HG03571 (cell line): ENCODE data around the gene MEGF11.

ENCODE experiments used
- ATAC-seq: cut with Tn5 transposase; IDR thresholded peaks from one replicate; pipeline ENCODE4 v1.9.1; 2021; ENCODE audit not compliant: unreplicated experiment

The MEGF11 gene

DNA sequence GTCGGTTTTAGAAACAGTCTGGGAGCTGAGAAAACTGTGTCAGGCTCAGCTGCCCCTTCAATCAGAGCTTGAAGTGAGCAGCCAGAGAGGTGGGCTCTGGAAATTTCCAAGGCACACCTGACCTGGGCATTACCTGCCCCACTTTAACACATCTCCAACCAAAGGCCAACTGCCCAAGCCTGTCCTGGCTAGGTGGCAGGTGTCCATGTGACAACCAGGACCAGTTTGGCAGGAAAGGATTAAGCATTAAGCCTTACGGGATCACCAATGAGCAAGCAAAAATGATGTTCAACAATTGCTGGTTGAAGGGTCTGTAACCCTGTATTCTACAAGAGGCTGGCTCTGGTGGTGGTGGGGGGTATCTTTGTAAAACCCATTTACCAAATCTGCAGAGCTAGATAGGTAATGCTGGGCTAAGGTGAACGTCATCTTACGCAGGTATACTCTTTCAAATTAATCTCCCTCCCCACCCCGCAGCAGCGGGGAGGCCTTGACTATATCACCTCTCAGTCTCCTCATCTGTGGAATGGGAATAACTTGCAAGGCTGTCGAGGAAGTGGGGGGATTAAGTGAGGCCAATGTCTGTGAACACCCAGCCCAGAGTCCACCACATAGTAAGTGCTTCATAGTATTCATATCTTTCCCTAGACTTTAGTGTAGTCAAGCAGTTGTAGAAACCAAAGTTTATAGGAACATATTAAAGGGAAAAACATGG is 183.2 kb downstream of the MEGF11 start:
- ATAC-seq: no peak

DNA sequence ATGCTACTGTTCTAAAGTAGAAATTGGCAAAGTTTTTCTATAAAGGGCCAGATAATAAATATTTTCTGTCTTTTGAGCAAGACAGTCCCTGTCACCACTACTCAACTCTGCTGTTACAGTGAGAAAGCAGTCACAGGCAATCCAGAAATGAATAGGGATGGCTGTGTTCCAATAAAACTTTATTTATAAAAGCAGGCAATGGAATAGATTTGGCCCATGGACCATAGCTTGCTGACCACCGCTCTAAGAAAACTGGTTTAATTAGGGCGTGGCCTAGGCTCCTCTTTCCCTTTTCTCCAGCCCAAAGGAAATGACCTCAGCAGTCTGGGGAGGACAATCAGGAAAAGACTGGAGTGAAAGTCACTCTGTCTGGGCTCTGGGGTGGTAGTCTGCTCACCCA is 183.8 kb downstream of the MEGF11 start:
- no peak for ATAC-seq

- ATAC-seq: no peak
Observed at GRCh38 chr15:66068801-66069200, 184.7 kb downstream of the MEGF11 start.

DNA sequence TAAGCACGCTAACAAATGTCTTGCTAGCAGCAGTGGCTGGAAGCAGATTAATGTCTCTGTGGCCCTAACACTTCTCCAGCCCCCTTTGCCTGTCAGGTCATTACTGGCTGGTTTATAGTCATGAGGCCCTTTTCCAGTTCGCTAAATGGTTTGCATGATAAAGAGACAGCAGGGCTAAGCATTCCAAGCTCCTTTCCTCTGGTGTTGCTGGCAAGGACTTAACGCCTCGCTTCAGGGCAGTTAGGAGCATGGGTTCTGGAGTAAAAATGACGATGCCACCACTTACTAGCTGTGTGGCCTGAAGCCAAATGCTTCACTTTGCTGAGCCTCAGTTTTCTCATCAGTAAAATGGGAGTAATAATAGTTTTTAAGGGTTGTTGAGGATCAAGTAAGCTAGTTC is 185.9 kb downstream of the MEGF11 start:
- no peak for ATAC-seq

DNA sequence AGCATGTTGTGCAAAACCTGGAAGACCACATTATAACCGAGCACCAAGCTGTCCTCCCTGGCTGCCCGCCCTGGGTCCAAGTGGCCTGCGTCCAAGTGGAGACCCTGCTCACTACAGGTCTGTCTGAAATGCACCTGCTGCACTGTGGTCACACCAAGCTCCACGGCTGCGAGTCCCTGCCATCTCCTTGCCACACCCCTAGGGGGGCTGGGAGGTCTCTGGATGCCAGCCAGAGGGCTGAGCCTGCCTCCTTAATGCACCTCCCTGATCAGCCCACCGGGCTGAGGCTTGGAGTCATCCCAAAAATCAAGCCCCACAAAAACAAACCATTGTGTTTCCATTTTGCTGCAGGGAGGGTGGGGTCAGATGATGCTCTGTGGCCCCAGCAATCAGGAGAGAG is 187.1 kb downstream of the MEGF11 start:
- no peak for ATAC-seq

DNA sequence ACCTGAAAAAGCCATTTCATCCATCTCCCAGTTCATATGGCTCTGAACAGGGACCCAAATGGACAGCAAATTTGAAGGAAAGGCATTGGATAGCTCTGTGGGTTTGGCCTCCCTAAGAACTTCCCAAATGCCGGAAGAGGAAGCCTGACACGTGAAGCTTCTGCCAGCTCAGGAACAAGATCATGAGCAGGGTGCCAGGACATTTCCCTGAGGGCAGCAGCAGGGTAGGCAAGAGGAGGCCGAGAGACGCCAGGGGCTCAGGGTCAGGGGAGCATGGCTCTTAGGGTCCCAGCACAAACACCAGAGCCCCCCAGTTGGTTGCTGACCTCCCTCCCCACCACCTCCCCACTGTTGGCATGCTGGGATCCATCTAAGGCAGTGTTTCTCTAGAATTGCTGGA is 187.5 kb downstream of the MEGF11 start:
- ATAC-seq: no peak

GRCh38 chr15:66065325-66065724 is 188.2 kb downstream of the MEGF11 start:
- no peak for ATAC-seq

- ATAC-seq: no peak
Observed at GRCh38 chr15:66063147-66063546, 190.4 kb downstream of the MEGF11 start.

DNA sequence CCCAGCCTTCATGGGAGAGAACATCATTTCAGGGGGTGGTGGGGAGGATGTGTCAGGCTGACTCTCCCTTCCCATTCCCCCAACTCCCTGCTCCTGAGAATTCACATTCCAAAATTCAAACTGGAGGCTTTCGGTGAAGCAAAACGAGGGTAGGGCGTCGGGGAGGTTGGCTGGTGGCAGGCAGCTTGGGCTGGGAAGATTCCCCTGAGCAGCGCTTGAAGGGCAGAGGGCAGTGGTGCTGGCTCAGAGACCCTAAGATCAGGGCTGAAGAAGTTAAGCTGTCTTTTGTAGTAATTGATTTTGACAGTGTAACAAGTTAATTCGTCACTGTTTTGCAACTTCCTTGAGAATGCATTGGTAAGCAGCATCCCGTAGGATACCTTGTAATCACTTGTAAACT is 196.5 kb downstream of the MEGF11 start:
- ATAC-seq: no peak

GRCh38 chr15:66053991-66054390 is 199.6 kb downstream of the MEGF11 start:
- no peak for ATAC-seq

- ATAC-seq: no peak
Observed at GRCh38 chr15:66051833-66052232, 201.7 kb downstream of the MEGF11 start.

DNA sequence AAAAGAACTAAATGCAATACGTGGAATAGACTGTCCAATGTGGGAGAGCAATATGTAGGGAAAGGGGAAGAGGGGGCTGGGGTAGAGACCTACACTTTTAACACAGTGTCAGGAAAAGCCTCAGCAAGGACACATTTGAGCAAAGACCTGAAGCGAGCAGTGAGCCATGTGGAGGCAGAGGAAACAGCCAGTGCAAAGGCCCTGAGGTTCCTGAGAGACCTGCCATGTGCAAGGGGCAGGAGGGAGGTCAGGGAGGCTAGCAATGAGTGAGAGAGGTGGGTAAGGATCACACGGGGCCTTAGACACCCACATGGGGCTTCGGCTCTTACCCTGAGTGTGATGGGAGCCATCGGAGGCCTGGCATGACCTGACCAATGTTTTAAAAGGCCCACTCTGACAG is 203.3 kb downstream of the MEGF11 start:
- no peak for ATAC-seq

DNA sequence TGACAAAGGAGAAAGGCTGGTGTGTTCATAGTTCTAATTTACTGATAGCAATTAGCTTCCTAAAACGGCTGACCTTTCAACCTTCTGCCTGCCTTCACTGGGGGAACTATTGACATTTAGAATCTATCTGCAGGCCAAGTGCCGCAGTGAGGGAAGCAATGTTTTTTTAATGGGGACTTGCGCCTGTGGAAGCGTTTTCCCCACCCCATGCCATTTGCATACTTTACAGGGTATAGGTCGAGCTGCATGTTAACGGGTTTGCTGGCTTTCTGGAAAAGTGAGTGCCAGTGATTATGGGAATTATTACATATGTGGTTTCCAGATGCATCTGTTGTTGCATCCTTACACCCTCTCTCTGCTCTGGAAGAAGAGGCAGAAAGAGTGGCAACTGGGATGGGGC is 204.2 kb downstream of the MEGF11 start:
- no peak for ATAC-seq

GRCh38 chr15:66047321-66048024 is 206.1 kb downstream of the MEGF11 start:
- no peak for ATAC-seq

- ATAC-seq: no peak
Observed at GRCh38 chr15:66046751-66047150, 206.8 kb downstream of the MEGF11 start.

DNA sequence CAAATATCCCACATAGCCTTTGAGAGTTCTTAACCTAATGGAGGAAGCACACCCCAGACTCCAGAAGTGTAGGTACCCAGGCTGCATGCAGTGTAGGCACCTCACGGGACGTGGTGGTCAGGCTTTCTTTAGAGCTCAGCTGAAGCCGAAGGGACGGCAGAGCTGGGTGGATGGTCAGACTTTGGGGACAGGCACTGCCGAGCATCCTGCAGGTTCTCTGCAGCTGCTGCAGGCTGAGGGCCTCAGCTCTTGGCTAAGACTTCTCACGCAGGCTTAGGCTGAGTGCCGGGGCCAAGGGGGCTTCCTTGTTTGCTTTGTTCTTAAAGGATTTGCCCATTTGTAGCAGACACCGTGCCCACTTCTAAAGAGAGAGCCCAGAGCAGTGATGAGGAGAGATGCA is 207.2 kb downstream of the MEGF11 start:
- ATAC-seq: no peak

GRCh38 chr15:66045542-66045941 is 208.0 kb downstream of the MEGF11 start:
- ATAC-seq: no peak

DNA sequence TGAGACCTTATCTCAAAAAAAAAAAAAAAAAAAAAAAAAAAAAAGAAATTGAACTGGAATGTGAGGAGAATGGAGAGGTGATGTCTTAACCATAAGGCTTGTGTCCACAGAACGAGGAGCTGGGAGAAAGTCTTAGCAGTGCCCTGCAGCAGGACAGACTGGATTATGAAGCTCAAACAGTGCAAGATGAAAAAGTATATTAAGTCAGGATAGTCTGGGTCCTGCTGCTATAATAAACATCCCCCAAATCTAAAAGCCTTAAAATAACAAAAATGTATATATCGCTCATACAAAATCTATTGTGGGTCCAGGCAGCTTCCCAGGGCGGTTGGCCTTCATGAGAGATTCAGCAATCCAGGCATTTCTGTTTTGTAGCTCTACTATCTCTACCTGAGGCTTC is 208.7 kb downstream of the MEGF11 start:
- ATAC-seq: no peak

GRCh38 chr15:66043264-66043663 is 210.3 kb downstream of the MEGF11 start:
- ATAC-seq: no peak

DNA sequence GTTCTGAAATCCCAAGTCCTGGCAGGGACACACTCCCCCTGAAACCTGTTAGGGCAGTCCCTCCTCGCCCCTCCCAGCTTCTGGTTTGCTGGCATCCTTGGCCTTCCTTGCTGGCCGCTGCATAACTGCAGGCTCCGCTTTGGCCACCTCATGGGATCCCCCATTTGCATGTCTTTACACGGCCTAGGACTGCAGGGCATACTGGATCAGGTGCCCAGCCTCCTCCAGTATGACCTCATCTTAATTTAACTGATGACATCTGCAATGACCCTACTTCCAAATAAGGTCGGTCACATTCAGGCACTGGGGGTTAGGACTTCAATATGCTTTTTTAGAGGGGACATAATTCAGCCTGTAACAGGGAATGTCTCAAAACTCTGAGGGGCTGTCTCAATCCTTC is 210.9 kb downstream of the MEGF11 start:
- no peak for ATAC-seq

DNA sequence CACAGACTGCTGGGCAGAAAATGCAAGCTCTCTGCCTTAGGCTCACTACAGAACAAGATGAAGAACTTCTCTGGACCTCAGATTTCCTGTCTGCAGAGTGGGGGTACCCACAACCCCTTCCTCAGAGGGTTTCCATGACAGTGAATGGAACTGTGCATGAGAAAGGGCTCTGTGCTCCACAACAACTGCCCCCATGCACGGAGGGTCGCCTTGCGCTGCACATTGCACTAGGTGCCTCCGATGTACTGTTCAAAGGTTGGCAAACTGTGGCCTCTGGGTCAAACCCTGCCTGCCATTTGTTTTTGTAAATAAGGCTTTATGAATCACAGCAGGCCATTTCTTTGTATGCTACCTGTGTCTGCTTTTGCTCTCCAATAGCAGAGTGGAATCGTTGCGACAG is 212.3 kb downstream of the MEGF11 start:
- ATAC-seq: no peak

DNA sequence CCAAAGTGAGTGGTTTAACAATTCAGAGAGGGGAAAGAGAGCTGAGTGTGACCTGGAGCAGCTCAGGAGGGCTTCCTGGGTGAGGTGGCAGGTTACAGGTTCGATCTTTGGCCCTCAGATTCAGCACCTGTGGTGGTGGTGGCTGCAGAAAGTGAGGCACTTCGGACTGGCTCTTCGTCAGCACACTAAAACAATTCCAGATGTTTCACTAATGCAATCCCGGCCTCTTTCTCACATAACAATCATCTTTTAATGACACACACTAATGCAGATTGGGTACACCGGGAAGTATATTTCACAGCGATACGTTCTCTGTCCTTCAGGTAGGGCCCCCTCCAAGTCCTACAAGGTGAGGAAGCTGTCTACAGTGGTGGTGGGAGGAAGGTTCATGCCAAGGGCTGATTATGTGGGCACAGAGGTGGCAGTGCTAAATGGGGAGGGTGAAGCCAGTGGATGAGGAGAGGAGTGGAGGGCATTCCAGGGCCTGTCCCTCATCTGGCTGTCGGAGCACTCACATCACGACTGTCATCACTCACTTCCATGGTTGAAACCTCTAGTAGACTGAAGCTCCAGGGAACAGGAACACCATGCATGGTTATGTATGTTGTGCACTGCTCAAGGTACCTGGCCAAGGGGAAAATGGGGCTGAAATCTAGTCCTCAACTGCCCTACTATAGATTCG is 213.2 kb downstream of the MEGF11 start:
- ATAC-seq: no peak
